ENCODE data around the gene ZNF792.
"Not testable (repeated sequence)": the region's sequence is repeated elsewhere in the genome, so short reads cannot be mapped to it uniquely, and the experiment has no call there.

Gene ZNF792

DNA sequence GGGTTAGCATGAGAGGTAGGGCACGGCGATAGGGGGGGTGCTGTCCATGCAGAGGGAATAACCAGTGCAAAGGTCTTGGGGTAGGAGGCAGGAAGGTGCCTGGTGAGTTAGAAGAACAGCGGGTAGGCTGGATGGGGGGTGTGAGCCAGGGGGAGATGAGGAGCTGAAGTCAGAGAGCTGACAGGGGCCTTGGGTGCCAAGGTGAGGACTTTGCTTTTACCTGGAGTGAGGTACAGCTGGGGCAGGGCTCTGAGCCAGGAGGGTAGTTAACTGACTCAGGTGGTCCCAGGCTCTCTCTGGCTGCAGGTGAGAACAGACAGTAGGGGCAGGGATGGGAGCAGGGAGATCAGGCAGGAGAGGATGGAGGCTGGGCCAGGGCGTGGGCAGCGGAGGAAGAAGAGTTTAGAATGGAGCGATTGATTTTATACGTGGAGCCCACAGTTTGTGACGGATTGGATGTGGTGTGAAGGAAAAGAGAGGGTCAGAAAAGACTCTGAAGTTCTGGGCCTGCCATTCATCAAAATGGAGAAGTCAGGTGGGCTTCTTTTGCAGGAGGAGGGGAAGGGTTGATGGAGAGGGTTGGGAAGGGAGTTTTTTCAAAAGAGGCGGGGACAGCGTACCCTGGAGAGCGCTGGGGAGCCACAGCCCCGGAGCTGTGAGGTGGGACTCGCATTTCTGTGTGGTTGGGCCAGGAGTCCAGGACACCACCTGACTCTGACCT is 34.9 kb upstream of the ZNF792 start:
- no peak for DNase-seq

DNA sequence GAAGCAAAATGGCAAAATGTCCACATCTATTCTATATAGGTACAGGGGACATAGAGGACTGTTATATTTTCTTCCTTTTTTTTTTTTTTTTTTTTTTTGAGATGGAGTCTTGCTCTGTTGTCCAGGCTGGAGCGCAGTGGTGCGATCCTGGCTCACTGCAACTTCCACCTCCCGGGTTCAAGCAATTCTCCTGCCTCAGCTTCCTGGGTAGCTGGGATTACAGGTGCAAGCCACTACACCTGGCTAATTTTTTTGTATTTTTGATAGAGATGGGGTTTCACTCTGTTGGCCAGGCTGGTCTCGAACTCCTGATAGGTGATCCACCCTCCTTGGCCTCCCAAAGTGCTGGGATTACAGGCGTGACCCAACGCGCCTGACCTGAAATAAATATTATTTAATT is 34.2 kb upstream of the ZNF792 start:
- DNase-seq = not testable (repeated sequence)

DNA sequence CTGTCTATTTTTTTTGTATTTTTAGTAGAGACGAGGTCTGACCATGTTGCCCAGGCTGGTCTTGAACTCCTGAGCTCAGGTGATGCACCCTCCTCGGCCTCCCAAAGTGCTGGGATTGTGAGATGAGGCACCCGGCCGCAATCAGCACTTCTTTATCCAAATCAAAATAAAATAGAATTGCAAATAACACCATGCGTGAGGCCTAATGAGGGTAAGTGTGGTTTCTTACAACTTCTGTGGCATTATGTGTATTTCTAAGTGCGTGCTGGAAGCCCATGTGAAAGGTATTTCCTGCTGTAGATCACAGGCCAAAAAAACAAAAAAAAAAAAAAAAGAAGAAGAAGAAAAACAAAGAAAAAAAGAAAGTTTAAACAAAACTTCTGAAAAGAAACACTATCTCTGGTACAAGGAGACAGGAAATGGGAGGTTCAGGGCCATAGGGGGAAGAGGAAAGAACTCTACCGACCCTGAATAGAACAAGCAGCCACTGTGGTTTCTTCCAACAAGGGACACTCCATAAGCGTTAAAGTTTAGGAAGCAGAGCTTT is 33.1 kb upstream of the ZNF792 start:
- no peak for DNase-seq

DNA sequence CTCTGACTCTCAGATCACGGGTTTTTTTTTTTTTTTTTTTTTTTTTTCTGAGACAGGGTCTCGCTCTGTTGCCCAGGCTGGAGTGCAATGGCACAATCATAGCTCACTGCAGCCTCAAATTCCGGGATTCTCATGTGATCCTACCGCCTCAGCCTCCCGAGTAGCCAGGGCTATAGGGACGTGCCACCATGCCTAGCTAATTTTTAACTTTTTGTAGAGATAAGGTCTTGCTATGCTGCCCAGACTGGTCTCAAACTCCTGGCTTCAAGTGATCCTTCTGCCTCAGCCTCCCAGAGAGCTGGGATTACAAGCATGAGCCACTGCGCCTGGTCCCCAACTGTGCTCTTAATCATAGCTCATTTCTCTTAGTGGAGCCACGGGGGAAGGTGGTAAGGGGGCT is 31.5 kb upstream of the ZNF792 start:
- DNase-seq = no peak

DNA sequence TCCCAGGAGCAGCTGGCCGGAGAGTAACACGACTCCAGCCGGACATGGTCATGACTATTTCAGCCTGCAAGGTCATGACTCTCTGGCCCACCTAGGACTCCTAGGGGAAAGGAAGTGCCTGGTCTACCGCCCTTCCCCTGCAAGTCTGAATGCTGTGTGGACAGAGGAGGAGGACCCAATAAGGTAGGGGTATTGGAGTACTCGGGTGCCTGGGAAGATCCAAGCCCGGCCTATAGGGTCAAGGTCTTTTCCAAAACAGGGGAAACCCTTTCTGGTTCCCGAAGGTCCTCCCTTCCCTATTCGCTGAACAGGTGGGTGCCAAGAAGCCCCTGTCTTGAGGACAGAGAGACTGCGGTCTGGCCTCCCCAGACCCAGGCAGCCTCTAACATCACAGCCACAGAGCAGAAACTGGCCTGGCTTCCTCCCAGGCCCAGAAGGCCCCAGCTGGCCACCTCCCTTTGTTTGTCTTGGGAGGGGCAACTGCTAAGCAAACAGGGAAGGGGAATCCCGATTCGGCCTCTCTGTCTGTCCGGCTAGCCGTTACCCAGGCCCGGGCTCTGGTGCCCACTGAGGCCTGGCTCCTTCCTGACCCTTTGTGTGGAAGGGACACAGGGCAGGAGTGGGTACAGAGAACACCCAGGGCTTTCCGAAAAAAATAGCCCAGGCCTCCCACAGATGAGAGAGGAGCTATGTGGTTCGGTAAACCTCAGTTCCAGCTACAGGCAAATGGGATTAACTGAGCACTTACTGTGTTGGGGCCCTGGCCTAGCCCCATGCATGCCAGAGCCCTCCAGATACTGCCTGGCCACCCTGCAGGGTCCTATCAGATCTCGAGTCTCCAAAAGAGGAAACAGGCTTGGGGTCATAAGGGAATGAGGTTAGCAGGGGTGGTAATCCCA is 30.9 kb upstream of the ZNF792 start:
- DNase-seq = no peak

DNA sequence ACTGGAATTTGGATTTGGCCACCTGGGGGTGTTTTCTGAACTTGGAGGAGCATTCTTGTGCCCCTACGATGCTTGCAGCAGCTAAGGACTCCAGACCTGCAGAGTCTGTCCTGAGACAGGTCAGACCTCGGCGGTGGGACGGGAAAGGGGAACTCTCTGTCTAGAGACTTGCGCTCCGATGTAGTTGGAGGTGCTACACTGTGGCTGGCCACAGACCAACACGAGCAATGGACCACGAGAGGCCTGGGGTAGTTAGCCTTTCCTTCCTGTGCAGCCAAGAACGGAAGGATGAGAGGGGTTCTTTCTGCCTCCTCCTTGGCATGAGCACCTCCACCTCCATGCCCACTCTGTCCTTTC is 30.2 kb upstream of the ZNF792 start:
- DNase-seq = no peak

DNA sequence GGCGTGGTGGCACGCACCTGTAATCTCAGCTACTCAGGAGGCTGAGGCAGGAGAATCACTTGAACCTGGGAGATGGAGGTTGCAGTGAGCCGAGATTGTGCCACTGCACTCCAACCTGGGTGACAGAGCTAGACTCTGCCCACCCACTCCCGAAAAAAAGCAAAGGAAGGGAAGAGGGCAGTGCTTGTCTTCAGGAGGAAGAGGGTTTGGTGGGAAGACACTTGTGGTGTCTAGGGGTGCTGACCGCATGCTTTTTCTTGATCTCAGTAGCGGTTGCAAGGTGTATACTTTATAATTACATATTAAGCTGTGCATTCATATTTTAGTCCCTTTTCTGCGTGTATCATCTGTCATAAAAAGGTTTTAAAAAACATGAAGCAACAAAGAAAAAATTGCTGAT is 28.6 kb upstream of the ZNF792 start:
- DNase-seq = not testable (repeated sequence)

DNA sequence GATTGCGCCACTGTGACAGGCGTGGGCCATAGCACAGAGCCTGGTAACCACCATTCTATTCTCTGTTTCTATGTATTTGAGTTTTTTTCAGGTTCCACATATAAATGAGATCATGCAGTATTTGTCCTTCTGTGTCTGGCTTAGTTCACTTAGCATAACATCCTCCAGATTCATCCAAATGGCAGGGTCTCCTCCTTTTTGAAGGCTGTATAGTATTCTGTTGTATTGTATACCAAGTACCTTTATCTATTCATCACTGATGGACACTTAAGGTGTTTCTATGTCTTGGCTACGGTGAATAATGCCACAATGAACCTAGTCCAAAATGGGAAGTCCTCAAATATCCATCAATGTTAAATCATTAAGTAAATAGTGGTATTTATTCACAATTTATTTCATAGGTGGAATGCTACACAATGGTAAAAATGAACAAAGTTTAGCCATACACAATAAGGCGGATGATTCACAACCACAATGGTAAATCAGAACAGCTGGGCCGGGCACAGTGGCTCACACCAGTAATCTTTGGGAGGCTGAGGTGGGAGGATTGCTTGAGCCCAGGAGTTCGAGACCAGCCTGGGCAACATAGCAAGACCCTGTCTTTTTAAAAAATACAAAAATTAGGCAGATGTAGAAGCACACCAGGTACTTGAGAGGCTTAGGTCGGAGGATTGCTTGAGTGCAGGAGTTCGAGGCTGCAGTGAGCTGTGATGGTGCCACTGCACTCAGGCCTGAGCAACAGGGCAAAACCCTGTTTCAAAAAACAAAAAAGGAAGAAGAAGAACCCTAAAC is 27.7 kb upstream of the ZNF792 start:
- no peak for DNase-seq

DNA sequence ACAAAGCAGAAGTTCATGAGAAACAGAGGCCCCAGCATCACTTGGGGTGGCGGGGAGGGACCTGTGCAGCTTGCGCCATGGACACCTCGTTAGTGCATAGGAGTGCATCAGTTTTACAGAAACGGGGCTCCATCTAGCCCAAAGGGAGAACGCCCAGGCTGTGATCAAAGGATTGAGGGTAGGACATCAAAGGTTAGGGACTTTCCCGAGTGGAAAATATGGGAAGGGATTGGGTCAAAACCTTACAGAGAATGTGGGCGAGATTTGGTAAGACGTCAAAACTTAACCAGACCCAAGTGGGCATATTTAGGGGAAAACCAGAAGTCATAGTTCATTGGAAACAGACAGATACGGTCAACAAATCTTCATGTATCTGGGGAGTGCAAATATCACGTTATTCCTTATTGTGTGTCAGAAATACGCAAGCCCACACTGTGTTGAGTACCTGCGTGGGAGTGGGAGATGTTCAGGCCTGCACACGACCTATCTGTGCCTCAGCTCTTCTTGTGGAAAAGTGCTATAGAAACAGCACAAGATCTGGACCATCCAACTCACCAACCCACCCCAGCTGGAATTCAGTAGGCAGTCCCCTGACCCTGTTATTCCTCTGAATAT is 26.7 kb upstream of the ZNF792 start:
- no peak for DNase-seq

DNA sequence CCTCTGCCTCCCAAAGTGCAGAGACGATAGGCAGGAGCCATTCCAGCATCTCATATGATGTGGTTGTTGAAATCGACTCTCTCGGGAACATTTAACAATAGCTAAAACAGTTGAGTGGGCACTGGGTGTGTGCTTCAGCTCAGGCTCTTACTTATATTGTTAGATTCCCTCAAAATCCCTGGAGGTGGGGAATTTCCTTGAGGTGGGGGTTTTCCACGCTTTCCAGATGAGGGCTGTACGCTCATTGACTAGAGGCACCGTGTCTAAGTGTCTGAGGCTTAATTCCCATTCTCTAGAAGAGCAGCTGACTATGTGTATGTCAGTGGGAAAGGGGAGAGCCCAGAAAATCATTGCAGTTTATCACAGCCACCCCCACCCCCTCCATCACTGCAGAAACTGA is 25.3 kb upstream of the ZNF792 start:
- DNase-seq = no peak

DNA sequence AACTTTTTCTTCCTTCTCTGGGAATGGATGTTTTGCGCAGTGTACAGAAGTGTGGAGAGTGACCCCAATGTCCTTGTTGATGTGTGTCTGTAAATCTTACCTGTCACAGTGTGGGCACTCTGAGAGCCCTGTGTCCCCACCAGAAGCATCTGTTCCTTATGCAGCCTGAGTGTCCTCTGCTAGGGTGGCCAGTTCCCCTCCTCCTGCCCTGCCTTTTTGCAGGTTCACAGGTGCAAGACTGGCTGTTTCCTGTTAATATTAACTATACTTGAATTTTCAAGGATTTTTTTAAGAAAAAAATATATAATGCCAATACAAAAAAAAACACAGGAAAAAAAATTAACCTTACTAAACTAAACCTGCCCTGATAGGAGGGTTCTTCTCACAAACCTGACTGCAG is 24.1 kb upstream of the ZNF792 start:
- no peak for DNase-seq

DNA sequence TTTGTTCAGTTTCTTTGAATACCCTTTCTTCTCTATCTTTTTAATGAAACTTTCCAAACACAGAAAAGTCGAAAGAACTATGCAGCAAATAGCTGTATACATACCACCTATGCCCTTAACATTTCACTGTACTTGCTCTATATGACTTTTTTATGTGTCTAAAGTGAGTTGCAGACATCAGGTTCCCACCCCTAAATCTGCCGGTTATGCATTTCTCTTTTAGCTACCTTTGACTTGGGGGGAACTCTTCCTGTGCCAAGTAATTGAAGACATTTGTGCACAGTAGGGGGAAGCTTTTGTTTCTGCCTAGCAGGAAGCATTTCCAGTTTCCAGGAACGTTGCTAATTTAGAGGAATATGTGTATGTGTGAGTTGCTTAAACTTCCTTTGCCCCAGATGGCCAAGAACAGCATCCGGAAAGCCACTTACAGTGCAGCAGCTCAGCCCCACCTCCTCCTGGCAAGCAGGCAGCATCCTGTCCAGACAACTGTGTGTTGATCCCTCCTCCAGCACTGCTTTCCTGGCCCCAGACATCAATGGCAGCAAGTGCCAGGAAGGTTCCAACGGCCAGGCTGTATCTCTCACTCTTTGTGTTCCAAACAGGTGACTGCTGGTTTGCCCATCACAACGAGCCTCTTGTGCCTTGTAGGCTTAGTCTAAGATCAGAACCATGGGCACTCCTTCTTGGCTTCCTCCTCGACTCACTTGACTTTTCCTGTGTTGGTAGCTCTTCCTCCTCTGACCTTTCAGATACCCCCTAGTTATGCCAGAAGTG is 21.4 kb upstream of the ZNF792 start:
- no peak for DNase-seq

DNA sequence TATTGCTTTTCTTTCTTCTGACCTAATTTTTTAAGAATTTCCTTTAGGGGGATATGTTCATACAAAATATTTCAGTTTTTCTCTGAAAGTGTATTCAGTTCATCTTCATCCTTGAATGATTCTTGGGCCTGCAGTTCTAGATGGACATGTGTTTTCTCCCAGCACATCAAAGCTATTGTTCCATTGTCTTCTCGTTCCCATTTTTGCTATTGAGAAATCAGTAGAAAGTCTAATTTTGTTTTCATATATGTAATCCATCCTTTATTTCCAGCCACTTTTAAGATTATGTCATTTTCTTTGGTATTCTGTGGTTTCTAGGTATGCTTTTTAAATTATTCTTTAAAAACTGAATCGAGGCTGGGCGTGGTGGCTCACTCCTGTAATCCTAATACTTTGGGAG is 20.3 kb upstream of the ZNF792 start:
- DNase-seq = no peak

DNA sequence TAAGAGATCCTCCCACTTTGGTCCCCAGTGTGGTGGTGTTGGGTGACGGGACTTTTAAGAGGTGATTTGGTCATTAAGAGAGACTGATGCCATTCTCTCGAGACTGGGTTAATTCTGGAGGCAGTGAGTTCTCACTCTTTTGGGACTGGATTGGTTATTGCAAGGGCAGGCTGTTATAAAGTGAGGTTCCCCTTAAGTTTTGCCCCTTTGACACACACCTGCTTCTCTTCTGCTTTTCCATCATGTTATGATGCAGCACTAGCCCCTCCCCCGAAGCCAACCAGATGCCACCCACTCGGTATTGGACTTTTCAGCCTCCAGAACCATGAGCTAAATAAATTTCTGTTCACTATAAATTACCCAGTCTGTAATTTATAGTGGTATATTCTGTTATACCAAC is 19.8 kb upstream of the ZNF792 start:
- DNase-seq = no peak

DNA sequence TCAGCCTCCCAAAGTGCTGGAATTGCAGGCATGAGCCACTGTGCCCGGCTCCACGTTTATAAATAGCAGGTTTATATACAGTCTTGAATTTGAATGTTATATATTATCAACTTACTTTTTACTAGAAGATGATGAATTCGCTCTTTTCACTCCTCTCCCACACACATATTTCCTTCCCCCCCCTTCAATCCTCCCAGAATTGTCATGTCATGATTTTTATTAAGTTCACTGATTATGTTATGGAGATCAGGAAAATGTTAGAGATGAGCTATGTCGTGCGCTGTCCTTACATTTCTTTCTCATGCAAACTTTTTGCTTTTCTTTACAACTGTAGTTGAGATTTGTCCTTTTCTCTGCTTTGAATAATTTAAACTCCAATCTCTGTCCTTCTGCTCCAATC is 18.2 kb upstream of the ZNF792 start:
- no peak for DNase-seq

DNA sequence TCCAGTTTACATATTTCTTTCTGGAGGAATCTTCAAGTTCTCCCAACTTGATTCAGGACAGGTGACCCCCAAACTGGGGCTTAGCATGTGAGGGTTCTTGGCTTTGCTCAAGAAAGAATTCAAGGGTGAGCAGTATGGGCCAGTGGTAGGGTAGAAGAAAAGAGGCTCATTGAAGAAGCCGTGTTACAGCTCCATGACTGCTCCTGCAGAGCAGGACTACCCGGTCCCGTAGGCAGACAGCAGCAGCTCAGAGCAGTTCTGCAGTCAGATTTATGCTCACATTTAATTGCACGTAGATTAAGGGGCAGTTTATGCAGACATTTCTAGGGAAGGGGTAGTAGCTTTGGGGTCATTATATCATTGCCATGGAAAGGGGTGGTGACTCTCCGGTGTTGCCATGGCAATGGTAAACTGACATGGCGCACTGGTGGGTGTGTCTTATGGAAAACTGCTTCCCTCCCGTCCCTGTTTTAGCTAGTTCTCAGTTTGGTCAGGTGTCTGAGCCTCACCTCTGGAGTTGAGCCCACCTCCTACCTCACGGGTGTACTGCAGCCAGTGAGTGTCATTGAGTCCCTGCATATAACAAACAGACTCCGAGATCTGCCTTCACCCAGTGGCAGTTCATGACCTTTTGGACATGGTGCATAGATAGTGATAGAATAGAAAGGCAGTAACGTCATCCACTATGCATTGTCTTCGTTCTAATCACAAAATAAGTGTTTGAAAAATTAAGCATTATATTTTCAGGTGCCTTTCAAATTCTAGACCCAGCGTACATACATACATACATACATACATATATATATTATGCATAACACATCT is 16.0 kb upstream of the ZNF792 start:
- no peak for DNase-seq

DNA sequence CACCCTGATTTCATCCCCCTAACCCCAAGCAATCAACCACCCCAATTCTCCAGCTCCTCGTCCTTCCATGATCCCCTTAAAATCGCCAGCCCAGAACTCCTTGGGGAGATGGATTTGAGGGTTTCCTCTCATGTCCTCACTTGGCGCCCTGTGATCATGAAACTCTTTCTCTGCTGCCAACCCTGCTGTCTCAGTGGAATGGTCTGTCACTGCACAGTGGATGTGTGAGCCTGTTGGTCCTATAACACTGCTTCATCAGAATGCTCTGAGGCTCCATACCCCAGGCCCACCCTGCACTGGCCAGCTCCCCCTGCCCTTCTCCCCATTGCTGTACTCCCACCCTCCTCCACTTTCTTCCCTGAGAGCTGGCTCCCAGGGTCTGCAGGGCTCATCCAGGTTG is 12.6 kb upstream of the ZNF792 start:
- DNase-seq = no peak

DNA sequence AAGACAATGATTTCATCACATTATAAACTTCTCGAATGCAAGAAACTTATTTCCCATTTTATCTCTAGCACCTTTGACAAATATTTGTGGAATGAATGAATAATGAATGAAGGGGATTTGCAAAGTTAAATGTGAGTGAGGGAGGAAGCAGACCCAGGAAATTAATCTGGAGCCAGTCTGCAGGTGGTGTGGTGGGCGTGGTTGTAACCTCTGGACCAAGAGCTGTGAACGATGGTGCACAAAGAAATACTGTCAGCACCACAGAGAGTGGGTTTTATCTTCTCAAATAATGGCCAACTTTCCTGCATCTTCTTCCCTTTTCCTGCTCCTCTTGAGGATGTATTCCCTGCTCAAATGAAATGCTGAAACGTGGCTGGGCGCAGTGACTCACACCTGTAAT is 11.0 kb upstream of the ZNF792 start:
- no peak for DNase-seq

DNA sequence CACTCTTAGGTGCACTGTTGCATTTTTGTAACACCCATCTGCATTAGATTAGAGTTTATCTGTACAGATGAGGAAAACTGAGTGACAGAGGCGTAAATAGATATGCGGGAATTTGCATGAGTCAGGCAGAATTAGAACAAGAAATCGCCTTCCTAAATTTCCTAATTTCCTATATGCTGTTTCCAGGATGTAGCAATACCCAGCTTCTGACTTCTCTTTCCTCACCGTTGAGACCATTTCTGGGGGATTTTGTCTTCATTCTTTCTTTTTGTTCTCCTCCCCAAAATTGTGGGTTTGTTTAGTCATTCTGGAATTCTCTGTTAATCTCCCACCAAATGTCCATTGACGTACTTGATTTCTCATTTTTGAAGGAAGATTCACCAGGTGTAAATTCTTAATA is 10.6 kb upstream of the ZNF792 start:
- DNase-seq = peak; percentile 36

DNA sequence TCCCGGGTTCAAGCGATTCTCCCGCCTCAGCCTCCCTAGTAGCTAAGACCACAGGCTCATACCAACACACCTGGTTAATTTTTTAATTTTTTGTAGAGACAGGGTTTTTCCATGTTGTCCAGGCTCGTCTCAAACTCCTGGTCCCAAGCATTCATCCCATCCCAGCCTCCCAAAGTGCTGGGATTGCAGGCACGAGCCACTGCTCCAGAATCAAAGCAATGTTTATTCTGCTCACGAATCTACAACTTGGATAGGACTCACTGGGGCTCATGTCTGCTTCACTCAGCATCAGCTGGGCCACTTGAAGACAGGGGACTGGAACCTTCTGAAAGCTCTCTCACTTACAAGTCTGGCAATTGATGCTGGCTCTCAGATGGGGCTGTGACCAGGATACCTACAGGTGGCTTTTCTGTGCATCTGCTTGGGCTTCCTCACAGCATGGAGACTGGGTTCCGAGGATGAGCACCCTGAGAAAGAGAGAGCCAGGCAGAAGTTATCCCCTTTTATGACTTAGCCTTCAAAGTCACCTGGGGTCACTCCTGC is 8.2 kb upstream of the ZNF792 start:
- no peak for DNase-seq
